ENCODE results near the gene ZDHHC14. TPM values are rescaled to one million over a fixed set of nuclear protein-coding genes. Genes with fewer than 3 reads are reported as not detected.

Gene ZDHHC14
- total RNA-seq, 1 experiment from 2014 or later, result 4.9 TPM

- Histone ChIP-seq H3K9ac (ENCODE audit: low read length) (no peak overlapping the region), H4K20me1 (ENCODE audit: low read length) (no peaks in the 10 kb centered on the region), H3K4me3 (ENCODE audit: low read length) (no peak overlapping the region), H3K9me2 (replicated peaks; ENCODE audit: low read length) (no peaks in the 10 kb centered on the region), H2AFZ (ENCODE audit: low read length) (no peak overlapping the region), H3K36me3 (ENCODE audit: low read depth, low read length) (no peaks in the 10 kb centered on the region), H3K4me2 (ENCODE audit: low read length) (no peak overlapping the region), H3K27me3 (ENCODE audit: low read length) (no peaks in the 10 kb centered on the region), H3K4me1 (ENCODE audit: insufficient read depth, low read length) (no peaks in the 10 kb centered on the region), H3F3A (ENCODE audit: low read length, unreplicated experiment) (no peaks in the 10 kb centered on the region), H3K27ac (ENCODE audit: low read length) (no peak overlapping the region), H3K9me3 (ENCODE audit: low read length) (no peaks in the 10 kb centered on the region), H3K79me2 (ENCODE audit: low read length) (no peaks in the 10 kb centered on the region)
- intact Hi-C loops (cut with micrococcal nuclease), result no loop called here
- TF ChIP-seq CTCF (conservative IDR thresholded peaks at IDR 0.05; ENCODE audit: low read depth, low read length) (no peak), EZH2 (IDR thresholded peaks at IDR 0.05; ENCODE audit: low read length, unreplicated experiment) (no peak), EZH2phosphoT487 (IDR thresholded peaks at IDR 0.05; ENCODE audit: borderline replicate concordance, low read length) (no peak)
- BruUV-seq (replicated peaks), result no TSS peak
- POLR2A ChIA-PET (ENCODE audit: unreplicated experiment), result no interaction called here
- ATAC-seq (no peak), DNase-seq (no peak)
- CTCF ChIA-PET, result no interaction called here
Observed at GRCh38 chr6:157650261-157650640, 269.3 kb downstream of the ZDHHC14 start.

GRCh38 chr6:157650801-157651200, 269.8 kb downstream of the ZDHHC14 start:
- Histone ChIP-seq H3K9me2 (replicated peaks; ENCODE audit: low read length) (no peaks in the 10 kb centered on the region), H4K20me1 (ENCODE audit: low read length) (no peaks in the 10 kb centered on the region), H3K9ac (ENCODE audit: low read length) (no peak overlapping the region), H3K79me2 (ENCODE audit: low read length) (no peaks in the 10 kb centered on the region), H3K36me3 (ENCODE audit: low read depth, low read length) (no peaks in the 10 kb centered on the region), H3K4me3 (ENCODE audit: low read length) (no peak overlapping the region), H2AFZ (ENCODE audit: low read length) (no peak overlapping the region), H3K4me1 (ENCODE audit: insufficient read depth, low read length) (no peaks in the 10 kb centered on the region), H3F3A (ENCODE audit: low read length, unreplicated experiment) (no peaks in the 10 kb centered on the region), H3K27me3 (ENCODE audit: low read length) (no peaks in the 10 kb centered on the region), H3K4me2 (ENCODE audit: low read length) (no peak overlapping the region), H3K27ac (ENCODE audit: low read length) (no peak overlapping the region), H3K9me3 (ENCODE audit: low read length) (no peaks in the 10 kb centered on the region)
- intact Hi-C loops (cut with micrococcal nuclease), result no loop called here
- ChIA-PET CTCF (no interaction called here), POLR2A (ENCODE audit: unreplicated experiment) (no interaction called here)
- ATAC-seq, result no peak
- BruUV-seq (replicated peaks), result no TSS peak
- no peak for DNase-seq
- no peak for TF ChIP-seq EZH2phosphoT487 (IDR thresholded peaks at IDR 0.05; ENCODE audit: borderline replicate concordance, low read length)

GRCh38 chr6:157651731-157652490, 270.9 kb downstream of the ZDHHC14 start:
- ChIA-PET POLR2A (ENCODE audit: unreplicated experiment) (no interaction called here), CTCF (no interaction called here)
- no peaks in the 10 kb centered on the region for H4K20me1 ChIP-seq (ENCODE audit: low read length)
- H3K36me3 ChIP-seq (ENCODE audit: low read depth, low read length), result no peaks in the 10 kb centered on the region
- intact Hi-C loops (cut with micrococcal nuclease), result no loop called here
- H3K9me2 ChIP-seq (replicated peaks; ENCODE audit: low read length), result no peaks in the 10 kb centered on the region
- no peak overlapping the region for H3K9ac ChIP-seq (ENCODE audit: low read length)
- no peak overlapping the region for H2AFZ ChIP-seq (ENCODE audit: low read length)
- no peaks in the 10 kb centered on the region for H3K9me3 ChIP-seq (ENCODE audit: low read length)
- BruUV-seq (replicated peaks), result no TSS peak
- no peak overlapping the region for H3K4me2 ChIP-seq (ENCODE audit: low read length)
- no peaks in the 10 kb centered on the region for H3K27me3 ChIP-seq (ENCODE audit: low read length)
- no peak overlapping the region for H3K27ac ChIP-seq (ENCODE audit: low read length)
- no peak overlapping the region for H3K4me3 ChIP-seq (ENCODE audit: low read length)
- H3K79me2 ChIP-seq (ENCODE audit: low read length), result no peaks in the 10 kb centered on the region
- no peaks in the 10 kb centered on the region for H3K4me1 ChIP-seq (ENCODE audit: insufficient read depth, low read length)
- no peak for ATAC-seq
- TF ChIP-seq CTCF (conservative IDR thresholded peaks at IDR 0.05; ENCODE audit: low read depth, low read length) (no peak), EZH2phosphoT487 (IDR thresholded peaks at IDR 0.05; ENCODE audit: borderline replicate concordance, low read length) (no peak), EZH2 (IDR thresholded peaks at IDR 0.05; ENCODE audit: low read length, unreplicated experiment) (no peak)
- no peaks in the 10 kb centered on the region for H3F3A ChIP-seq (ENCODE audit: low read length, unreplicated experiment)
- no peak for DNase-seq

All from PC-3 (cell line).